SH-SY5Y (cell line): ENCODE results near the gene SRPRB.
A peak's percentile ranks its signal among the peaks of the same experiment; 100 is the strongest.

Experiments
- GATA2 ChIP-seq: IDR thresholded peaks from 2 replicates; pipeline ENCODE4 v1.6.1; 2011; ENCODE audit warnings: mild to moderate bottlenecking, low read depth, low read length
- GATA3 ChIP-seq: IDR thresholded peaks from 2 replicates; pipeline ENCODE4 v1.6.1; 2011; ENCODE audit warnings: low read depth, mild to moderate bottlenecking, low read length, moderate library complexity

SRPRB gene

GRCh38 chr3:133855772-133856171 lies 50.2 kb downstream of the SRPRB start:
- TF ChIP-seq GATA2 (no peak), GATA3 (no peak)

- TF ChIP-seq GATA2 (no peak), GATA3 (no peak)
Measured at GRCh38 chr3:133856316-133856715, 50.7 kb downstream of the SRPRB start.

- TF ChIP-seq GATA3 (no peak), GATA2 (0 out of 2 replicates have a peak, but pooled peaks have one; percentile 16)
Measured at GRCh38 chr3:133857767-133858166, 52.2 kb downstream of the SRPRB start.

DNA sequence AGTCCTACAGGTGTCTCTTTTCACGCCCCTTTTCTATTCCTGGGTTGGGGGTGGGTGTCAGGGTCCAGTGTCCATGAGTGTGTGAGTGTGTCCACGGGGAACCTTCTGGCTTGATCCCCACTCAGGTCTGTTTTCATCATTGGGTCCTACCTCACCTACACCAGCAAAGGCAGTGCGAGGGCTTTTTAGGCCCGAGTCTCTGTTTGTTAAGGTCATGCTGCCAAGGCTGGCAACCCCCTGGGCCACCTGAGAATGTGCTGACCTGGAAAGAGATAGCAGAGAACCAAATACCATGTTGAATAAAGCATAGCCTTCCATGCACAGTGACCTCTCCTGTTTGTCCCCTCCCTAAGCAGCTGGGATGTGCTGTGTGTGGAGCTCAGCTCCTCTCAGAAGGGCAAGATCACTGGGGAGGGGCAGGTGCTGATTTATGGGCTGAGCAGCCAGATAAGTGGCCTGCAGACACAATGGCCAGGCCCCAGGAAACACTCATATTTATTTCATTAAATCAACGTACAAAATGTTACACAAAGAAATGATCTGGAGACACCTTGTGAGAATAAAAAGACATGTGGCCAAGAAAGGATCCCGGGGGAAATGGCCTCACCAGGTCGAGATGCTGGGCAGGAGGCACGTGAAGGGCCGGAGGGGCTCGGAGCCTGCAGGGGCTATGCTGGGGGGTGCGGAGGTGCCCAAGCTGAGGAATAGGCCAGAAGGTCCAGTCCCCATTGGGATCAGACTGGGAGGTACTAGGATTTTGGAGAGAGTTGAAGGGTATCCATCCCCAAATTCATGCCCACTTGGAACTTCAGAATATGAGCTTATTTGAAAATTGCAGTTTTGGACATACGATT lies 54.0 kb downstream of the SRPRB start:
- TF ChIP-seq GATA3 (no peak), GATA2 (no peak)

DNA sequence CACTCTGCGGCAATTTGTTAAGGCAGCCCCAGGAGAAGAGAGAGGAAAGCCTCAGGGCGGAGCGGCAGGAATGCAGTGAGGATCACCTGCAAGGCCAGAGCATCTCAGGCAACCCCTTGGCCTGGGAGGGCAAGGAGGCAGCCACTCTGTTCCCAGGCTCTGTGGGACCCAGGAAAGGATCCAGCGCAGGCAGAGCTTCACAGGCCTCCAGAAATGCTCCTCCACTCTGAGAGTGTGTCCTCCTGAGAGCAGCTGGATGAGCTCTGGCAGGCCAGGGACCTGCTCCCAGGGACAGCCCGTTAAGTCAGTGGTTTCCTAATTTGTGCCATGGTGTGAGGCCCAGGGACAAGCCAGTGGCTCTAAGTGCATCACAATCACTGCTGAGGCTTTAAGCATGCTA lies 54.9 kb downstream of the SRPRB start:
- TF ChIP-seq GATA2 (no peak), GATA3 (no peak)

- TF ChIP-seq GATA3, result no peak
- TF ChIP-seq GATA2, result no peak
Measured at GRCh38 chr3:133862161-133862560, 56.5 kb downstream of the SRPRB start.

DNA sequence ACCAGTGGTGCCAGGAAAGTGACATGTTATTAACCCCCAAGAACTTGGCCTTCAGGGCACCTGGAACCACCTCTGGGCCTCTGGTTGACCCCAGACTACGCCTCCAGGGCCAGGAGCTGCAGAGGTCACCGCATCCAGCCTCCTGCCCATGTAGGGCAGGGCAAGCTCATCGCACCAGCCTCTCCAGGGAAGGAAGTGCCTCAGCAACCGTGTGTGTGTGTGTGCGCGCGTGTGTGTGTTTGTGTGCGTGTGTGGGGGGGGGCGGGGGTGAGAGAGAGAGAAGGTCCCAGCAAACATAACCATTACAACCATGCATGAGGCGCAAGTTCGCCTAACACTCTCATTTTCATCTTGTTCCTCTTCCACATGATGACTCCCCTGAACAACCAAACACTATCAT lies 58.3 kb downstream of the SRPRB start:
- TF ChIP-seq GATA2, result no peak
- TF ChIP-seq GATA3, result no peak

GRCh38 chr3:133864616-133865015 lies 59.0 kb downstream of the SRPRB start:
- TF ChIP-seq GATA3, result no peak
- TF ChIP-seq GATA2, result no peak

GRCh38 chr3:133865136-133865855 lies 59.7 kb downstream of the SRPRB start:
- no peak for TF ChIP-seq GATA2
- TF ChIP-seq GATA3, result no peak

DNA sequence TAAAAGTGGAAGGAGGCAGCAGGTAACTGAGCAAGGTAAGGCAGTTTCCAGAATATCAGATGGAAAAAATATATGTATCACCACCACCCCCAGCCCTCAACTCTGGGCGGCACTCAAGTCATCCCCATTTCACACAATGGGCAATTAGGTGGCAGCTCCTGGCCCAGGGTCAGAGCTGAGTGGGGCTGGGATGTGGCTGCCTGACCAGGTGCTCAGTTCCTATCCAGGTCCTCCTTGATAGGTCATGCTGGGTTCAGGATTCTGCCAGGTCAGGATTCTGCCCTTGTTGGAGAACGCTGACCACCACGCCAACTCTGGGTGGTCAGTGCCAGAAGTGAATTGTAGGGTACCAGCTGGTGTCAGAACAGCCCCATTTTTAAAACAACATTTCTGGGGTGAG lies 60.5 kb downstream of the SRPRB start:
- no peak for TF ChIP-seq GATA2
- no peak for TF ChIP-seq GATA3

DNA sequence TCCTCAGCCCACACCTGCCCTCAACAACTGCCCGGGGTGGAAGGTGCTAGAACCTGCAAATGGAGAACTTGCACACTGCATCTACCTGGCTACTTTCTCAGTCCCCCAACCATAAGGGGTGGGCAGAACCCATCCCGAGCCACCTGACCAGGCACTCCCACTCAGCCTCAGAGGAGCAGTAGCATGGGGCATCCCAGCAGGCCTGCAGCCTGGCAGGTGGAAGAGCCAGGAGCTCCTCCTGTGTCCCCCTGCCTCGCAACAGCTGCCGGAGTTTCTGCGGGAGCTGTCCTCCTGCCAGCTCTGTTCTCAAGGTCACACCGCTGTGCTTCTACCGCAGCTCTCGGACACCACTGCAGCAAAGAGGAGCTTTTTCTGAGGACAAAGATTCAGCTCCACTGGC lies 62.6 kb downstream of the SRPRB start:
- no peak for TF ChIP-seq GATA3
- TF ChIP-seq GATA2, result no peak

DNA sequence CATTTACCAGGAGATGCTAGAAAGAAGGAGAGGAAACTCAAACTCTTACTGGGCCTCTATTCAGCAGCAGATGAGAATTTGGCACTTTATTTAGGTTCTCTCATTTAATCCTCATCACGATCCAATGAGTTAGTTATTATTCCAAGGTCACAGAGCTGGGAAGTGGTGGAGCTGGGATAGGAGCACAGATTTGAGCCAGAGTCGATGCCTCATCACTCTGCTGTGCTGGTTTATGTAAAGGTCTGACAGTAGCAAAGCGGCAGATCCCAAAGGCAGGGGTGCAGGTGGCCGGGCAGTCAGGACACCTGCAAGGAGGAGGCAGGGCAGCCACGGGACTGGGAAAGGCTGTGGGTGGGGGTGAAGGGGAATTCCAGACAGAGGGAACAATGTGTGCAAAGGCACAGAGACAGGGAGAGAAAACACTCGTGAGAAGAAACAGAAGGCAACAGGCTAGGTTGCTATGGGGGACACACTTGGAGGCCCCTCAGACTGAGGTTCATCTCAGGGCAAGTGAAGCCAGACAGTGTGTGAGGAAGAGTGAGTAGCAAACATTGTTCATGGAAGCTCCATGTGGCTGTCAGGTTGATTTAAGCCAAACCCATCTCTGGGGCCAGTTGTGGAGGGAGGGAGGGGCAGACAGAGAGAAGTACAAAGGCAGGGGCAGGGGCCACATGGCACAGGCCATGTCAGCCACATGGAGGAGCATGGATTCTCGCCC lies 63.3 kb downstream of the SRPRB start:
- TF ChIP-seq GATA3 (no peak), GATA2 (no peak)

- no peak for TF ChIP-seq GATA3
- no peak for TF ChIP-seq GATA2
Measured at GRCh38 chr3:133869586-133869985, 64.0 kb downstream of the SRPRB start.

- no peak for TF ChIP-seq GATA3
- TF ChIP-seq GATA2, result no peak
Measured at GRCh38 chr3:133870822-133871221, 65.2 kb downstream of the SRPRB start.
